D341Med (cell line): ENCODE data around the gene GPS2.
"Not testable (repeated sequence)": the region's sequence is repeated elsewhere in the genome, so short reads cannot be mapped to it uniquely, and the experiment has no call there.

ENCODE experiments used
- DNase-seq: peaks from one replicate; pipeline ENCODE4 v3.0.0; 2012; ENCODE audit warnings: low spot score

Gene GPS2

DNA sequence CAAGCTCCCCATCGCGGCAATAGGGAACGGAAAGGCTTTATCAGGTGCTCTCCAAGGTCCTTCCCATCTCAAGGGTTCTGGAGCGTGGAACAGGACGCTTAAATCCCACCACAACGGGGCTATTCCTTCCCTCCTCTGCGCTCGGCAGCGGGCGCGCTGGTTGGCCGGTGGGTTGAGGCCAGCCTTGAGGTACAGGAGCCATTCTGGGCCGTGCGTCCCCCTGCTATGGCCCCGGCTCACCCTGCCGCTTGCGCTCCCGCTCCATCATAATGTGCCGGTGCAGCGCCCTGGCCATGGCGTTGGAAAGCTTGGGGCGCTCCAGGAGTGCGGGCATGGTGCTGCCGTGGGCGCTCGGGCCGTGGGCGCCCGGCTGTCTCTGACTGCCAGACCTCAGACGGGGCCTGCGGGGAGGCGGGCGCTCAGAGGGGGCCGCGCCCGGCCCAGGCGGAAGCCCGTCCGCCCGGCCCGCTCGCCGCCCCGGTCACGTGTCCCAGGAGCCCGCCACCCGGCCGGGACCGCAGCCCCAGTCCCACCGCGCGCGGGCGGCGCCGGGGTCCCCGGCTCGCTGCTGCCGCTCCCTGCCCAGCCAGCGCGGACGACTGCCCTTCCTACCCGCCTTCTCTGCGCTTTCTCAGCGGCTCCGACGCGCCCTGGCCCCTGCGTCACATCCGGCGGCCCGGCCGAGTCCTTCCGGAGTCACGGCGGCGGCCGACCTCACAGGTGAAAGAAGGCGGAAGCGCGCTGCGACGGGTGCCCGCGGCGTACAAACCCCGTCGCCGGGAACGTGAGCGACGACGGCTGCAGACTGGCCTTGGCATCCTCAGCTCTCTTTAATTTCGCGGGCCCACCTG, at the start of gene GPS2:
Gene GPS2, minus strand, starts transcription at position 642 of the 851 bp plus-strand sequence. Its CDS starts 308 bp downstream, at position 334.
- peak; percentile 89 for DNase-seq

DNA sequence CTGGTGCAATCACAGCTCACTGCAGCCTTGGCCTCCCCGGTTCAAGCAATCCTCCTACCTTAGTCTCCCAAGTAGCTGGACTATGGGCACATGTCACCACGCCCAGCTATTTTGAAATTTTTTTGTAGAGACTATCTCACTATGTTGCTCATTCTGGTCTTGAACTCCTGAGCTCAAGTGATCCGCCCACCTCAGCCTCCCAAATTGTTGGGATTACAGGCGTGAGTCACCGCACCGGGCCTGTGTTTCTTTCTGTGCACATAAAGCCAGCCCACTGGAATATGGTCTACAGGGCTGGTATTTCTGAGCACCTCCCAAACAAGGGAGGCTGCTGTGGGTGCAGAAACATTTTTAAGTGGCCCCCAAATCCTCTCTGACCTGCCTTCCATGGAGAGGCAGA, 48.2 kb upstream of the GPS2 start:
- no peak for DNase-seq

DNA sequence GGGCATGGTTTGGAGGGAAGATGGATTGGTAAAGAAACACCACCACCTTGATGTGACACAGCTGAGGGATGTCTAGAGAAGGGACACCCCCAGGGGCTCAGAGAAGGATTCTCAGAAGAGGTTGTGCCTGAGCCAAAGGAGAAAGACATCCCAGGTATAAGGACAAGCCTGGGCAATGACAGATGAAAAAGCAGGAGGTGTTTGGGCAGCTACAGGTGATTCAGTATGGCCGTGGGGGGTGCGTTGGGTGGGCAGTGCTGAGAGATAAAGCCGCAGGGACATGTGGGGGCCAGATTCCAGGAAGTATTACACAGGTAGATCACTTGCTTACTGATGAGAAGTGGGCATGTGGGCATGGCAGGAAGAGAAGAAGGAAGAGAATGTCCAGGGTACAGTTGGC, 46.7 kb upstream of the GPS2 start:
- DNase-seq = no peak

GRCh38 chr17:7357381-7357780, 42.2 kb upstream of the GPS2 start:
- DNase-seq = no peak

DNA sequence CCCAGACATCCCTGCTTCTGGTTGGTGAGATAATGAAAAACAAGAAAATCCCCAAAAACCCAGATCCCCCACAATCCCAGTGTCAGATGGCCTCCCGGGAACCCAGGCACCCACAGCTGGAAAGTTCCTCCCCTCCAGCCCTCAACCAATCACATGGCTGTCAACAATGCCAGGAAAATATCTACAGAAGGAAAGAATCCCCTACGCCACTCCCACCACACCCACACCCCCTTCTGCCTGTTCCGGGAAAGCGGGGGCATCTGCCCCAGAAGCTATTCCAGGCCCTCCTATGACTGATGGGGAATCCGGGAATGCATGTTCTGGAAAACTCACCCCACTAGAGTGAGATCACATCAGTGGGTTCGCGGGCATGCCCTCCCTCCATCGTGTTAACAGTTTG, 41.6 kb upstream of the GPS2 start:
- DNase-seq = no peak

GRCh38 chr17:7356072-7356549, 41.0 kb upstream of the GPS2 start:
- peak; percentile 82 for DNase-seq

DNA sequence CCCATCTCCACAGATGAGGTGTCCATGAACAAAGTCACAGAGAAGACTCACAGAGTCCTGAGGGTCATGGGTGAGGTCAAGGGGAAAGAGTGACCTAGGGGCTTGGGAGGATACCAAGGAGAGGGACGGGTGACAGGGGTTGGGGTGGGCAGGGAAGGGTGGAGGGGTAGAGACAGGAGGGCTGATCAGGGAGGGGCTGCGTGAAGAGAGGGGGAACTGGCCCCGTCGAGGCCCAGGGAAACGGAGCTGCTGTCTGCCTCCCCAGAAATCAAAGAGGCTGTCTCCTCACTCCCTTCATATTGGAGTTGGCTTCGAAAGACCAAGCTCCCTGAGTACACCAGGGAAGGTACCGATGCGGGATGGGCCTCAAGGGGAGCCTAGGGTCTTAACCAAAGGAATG, 40.4 kb upstream of the GPS2 start:
- no peak for DNase-seq

- DNase-seq = no peak
Measured at GRCh38 chr17:7355053-7355452, 39.9 kb upstream of the GPS2 start, which contains the start of gene TMEM95. TMEM95 (plus strand) TSS chr17:7355156; CDS start chr17:7355205, 49 bp downstream.

DNA sequence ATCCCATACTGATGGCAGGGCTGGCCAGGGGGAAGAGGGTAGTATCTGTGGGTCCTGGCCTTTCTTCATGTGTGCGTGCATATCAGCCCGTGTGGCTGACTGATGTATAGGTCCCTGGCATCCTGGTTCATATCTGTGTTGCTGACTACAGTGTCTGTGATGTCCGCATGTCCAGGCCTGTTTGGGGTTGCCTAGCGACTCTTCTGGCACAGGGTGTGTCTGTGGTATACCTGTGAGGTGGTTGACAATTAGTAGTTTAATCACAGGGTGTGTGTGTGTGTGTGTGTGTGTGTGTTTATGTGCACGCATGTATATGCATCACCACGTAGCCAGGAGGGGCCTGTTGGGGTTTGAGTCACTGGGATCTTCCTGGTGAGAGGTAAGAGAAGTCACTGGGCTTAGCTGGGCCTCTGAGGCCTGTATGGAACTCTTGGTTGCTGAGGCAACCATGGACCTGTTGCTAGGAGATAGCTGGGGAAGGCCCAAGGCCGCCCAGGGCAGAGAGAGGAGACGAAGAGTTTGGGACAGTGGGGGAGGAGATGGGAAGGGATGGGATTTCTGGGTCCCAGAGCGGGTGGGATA, 39.2 kb upstream of the GPS2 start:
- DNase-seq = no peak

GRCh38 chr17:7352910-7353635, 37.9 kb upstream of the GPS2 start:
- no peak for DNase-seq

- no peak for DNase-seq
Measured at GRCh38 chr17:7352503-7352889, 37.3 kb upstream of the GPS2 start.

- peak; percentile 83 for DNase-seq
Measured at GRCh38 chr17:7351665-7352502, 36.7 kb upstream of the GPS2 start, which contains the start of gene KCTD11. KCTD11 (plus strand) TSS chr17:7352162.

GRCh38 chr17:7348478-7349242, 33.5 kb upstream of the GPS2 start:
- DNase-seq = no peak

DNA sequence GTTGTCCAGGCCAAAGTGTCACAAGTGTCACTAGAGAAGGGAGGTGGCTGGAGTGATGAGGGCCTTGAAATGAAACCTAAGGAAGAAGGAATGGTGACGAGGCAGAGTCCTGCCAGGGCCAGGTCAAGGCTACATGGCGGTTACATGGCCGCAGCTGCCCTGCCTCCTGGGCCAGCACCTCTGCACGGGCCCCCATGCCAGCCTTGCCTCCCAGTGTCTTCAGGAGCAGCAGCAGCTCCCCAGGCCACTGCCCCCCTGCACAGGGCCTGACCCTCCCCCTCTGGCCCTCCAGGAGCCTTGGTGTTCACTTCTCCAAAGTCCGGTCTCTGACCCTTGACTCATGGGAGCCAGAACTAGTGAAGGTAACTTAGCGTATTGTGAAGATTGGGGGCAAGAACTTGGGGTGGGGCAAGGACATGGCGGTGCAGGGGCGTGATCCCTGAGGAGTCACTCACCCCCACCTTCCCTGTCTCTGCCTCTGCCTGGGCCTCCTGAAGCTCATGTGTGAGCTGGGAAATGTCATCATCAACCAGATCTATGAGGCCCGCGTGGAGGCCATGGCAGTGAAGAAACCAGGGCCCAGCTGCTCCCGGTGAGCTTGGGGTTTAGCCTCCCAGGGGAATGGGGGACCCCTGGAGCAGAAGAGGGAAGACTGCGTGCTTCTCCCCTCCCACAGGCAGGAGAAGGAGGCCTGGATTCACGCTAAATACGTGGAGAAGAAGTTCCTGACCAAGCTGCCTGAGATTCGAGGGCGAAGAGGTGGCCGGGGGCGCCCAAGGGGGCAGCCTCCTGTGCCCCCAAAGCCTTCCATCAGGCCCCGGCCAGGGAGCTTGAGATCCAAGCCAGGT, 32.7 kb upstream of the GPS2 start:
- no peak for DNase-seq

- DNase-seq = no peak
Measured at GRCh38 chr17:7346761-7347614, 31.8 kb upstream of the GPS2 start.

DNA sequence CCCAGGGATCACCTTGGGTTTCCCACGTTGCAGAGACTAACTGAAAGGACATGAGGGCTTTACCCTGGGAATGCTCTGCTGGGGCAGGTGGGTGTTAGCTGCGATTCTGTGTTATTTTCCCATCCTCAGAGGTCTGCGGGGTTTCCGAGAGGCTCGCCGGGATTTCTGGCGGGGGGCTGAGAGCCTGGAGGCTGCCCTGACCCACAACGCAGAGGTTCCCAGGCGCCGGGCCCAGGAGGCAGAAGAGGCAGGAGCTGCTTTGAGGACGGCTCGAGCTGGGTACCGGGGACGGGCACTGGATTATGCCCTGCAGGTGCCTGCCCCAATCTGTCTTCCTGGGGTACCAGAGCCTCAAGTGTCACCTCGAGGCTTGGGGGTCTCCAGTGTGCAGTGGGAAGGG, 28.1 kb upstream of the GPS2 start:
- no peak for DNase-seq

GRCh38 chr17:7341842-7342241, 26.7 kb upstream of the GPS2 start:
- DNase-seq = no peak

- DNase-seq = no peak
Measured at GRCh38 chr17:7340179-7340578, 25.0 kb upstream of the GPS2 start.

DNA sequence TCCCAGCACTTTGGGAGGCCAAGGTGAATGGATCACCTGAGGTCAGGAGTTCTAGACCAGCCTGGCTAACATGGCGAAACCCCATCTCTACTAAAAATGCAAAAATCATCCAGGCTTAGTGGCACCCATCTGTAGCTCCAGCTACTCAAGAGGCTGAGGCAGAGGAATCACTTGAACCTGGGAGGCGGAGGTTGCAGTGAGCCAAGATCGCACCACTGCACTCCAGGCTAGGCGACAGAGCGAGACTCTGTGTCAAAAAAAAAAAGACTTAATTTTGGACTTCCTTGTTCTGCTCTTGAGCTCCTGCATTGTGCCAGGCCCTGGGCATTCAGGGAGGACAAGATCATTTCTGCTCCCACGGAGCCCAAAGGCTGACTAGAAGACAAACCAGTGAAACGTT, 22.4 kb upstream of the GPS2 start:
- not testable (repeated sequence) for DNase-seq
